DOHH2 (cell line): ENCODE results near the gene CFAP70.

Experiments
- EZH2phosphoT487 ChIP-seq: fragments of 200-600 bp; sonication (generic); IDR thresholded peaks from 2 replicates; pipeline ENCODE4 v1.6.1; 2017; ENCODE audit warnings: borderline replicate concordance, mild to moderate bottlenecking, antibody characterized with exemption, low read length, moderate library complexity, mixed read lengths
- TF ChIP-seq, protein P1 (sequence below): fragments of 200-600 bp; sonication (generic); IDR thresholded peaks from one replicate; pipeline ENCODE4 v1.5.1; 2014; ENCODE audit warnings: antibody characterized with exemption, mild to moderate bottlenecking, low read depth, low read length; ENCODE audit not compliant: poor library complexity, severe bottlenecking

DNA sequence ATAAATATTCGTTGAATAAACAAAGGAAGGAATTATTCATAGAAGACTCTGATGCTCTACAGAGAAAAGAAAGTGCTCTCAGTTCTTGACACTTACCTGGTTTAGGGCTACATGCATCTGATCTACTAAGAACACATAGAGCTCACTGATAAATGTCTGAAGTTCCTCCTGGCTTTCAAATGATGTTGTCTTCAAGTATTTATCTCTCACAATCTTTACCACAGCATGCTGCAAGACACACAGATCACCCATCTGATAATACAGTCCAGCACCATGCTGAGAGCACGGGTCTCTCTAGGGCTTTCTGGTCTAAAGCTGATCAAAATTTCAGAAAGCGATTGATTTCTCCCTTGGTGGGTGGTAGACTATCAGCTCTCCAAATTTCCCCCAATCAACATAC lies 61.7 kb downstream of the CFAP70 start:
- TF ChIP-seq, protein P1, sequence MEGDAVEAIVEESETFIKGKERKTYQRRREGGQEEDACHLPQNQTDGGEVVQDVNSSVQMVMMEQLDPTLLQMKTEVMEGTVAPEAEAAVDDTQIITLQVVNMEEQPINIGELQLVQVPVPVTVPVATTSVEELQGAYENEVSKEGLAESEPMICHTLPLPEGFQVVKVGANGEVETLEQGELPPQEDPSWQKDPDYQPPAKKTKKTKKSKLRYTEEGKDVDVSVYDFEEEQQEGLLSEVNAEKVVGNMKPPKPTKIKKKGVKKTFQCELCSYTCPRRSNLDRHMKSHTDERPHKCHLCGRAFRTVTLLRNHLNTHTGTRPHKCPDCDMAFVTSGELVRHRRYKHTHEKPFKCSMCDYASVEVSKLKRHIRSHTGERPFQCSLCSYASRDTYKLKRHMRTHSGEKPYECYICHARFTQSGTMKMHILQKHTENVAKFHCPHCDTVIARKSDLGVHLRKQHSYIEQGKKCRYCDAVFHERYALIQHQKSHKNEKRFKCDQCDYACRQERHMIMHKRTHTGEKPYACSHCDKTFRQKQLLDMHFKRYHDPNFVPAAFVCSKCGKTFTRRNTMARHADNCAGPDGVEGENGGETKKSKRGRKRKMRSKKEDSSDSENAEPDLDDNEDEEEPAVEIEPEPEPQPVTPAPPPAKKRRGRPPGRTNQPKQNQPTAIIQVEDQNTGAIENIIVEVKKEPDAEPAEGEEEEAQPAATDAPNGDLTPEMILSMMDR, result no peak
- TF ChIP-seq EZH2phosphoT487, result no peak
